Neutrophil (primary cell): ENCODE measurements around the gene LHX1.

Experiments used
- H3K27ac ChIP-seq: fragments of 200-600 bp; sonication (generic); 2 replicates; pipeline ENCODE4 v1.5.1; 2016; ENCODE audit warnings: mild to moderate bottlenecking, moderate library complexity
- H3K27me3 ChIP-seq: fragments of 200-600 bp; sonication (generic); 2 replicates; pipeline ENCODE4 v1.6.0; 2016; ENCODE audit warnings: mild to moderate bottlenecking
- H3K36me3 ChIP-seq: fragments of 200-600 bp; sonication (generic); 2 replicates; pipeline ENCODE4 v1.5.1; 2017
- H3K4me1 ChIP-seq, 2 experiments: fragments of 200-600 bp in 1 of 2; sonication (generic) in 1 of 2; 1 replicate in 1 of 2; 2 replicates in 1 of 2; pipeline versions ENCODE4 v1.5.1 to v1.6.1; 2013 to 2016; ENCODE audit warnings: low read depth in 1 of 2, low read length in 1 of 2, mild to moderate bottlenecking in 1 of 2, moderate library complexity in 1 of 2; ENCODE audit not compliant: control insufficient read depth in 1 of 2, insufficient read depth in 1 of 2
- H3K4me3 ChIP-seq, 2 experiments: fragments of 200-600 bp in 1 of 2; sonication (generic) in 1 of 2; 1 replicate in 1 of 2; 2 replicates in 1 of 2; pipeline ENCODE4 v1.5.1; 2013 to 2016; ENCODE audit warnings: low read depth in 1 of 2, low read length in 1 of 2, mild to moderate bottlenecking in 1 of 2, moderate library complexity in 1 of 2
- H3K9me3 ChIP-seq: fragments of 200-600 bp; sonication (generic); 2 replicates; pipeline ENCODE4 v1.5.1; 2016
- CTCF ChIP-seq: fragments of 200-600 bp; sonication (generic); IDR thresholded peaks from 2 replicates; pipeline ENCODE4 v1.5.1; 2016; ENCODE audit warnings: antibody characterized with exemption

LHX1 gene

GRCh38 chr17:36934144-36934691, 3.1 kb upstream of the LHX1 start:
- Histone ChIP-seq H3K4me3 (peak overlapping the region in 1 of 2 experiments; percentile 2), H3K27me3 (peaks cover 100% of the 10 kb centered on the region), H3K27ac (no peak overlapping the region), H3K4me1 (peaks cover 41 to 66% of the 10 kb centered on the region in 2 experiments), H3K36me3 (no peaks in the 10 kb centered on the region), H3K9me3 (no peaks in the 10 kb centered on the region)
- no peak for TF ChIP-seq CTCF

GRCh38 chr17:36934692-36935630, 2.3 kb upstream of the LHX1 start:
- TF ChIP-seq CTCF: no peak
- Histone ChIP-seq H3K4me3 (peak overlapping the region in 1 of 2 experiments; percentile 2), H3K9me3 (no peaks in the 10 kb centered on the region), H3K36me3 (no peaks in the 10 kb centered on the region), H3K27ac (no peak overlapping the region), H3K4me1 (peaks cover 41 to 69% of the 10 kb centered on the region in 2 experiments), H3K27me3 (peaks cover 100% of the 10 kb centered on the region)

- Histone ChIP-seq H3K27me3 (peaks cover 100% of the 10 kb centered on the region), H3K4me3 (peak overlapping the region in 1 of 2 experiments; percentile 45), H3K27ac (no peak overlapping the region), H3K9me3 (no peaks in the 10 kb centered on the region), H3K36me3 (no peaks in the 10 kb centered on the region), H3K4me1 (peaks cover 44 to 74% of the 10 kb centered on the region in 2 experiments)
- no peak for TF ChIP-seq CTCF
Measured at GRCh38 chr17:36935671-36936454, 1.4 kb upstream of the LHX1 start.

GRCh38 chr17:36936455-36937000, 747 bp upstream of the LHX1 start:
- peak overlapping the region in 1 of 2 experiments; percentile 45 for H3K4me3 ChIP-seq
- no peaks in the 10 kb centered on the region for H3K36me3 ChIP-seq
- peaks cover 44 to 74% of the 10 kb centered on the region in 2 experiments for H3K4me1 ChIP-seq
- TF ChIP-seq CTCF: no peak
- no peak overlapping the region for H3K27ac ChIP-seq
- H3K9me3 ChIP-seq: no peaks in the 10 kb centered on the region
- H3K27me3 ChIP-seq: peaks cover 100% of the 10 kb centered on the region

GRCh38 chr17:36937959-36938565, 787 bp downstream of the LHX1 start:
- peaks cover 100% of the 10 kb centered on the region for H3K27me3 ChIP-seq
- H3K4me3 ChIP-seq: peak overlapping the region in 1 of 2 experiments; percentile 45
- H3K36me3 ChIP-seq: no peaks in the 10 kb centered on the region
- H3K4me1 ChIP-seq: peaks cover 58 to 74% of the 10 kb centered on the region in 2 experiments
- TF ChIP-seq CTCF: no peak
- H3K27ac ChIP-seq: no peak overlapping the region
- H3K9me3 ChIP-seq: no peaks in the 10 kb centered on the region
